Small intestine (tissue), 7 donors: ENCODE results near the gene CEP78. TPM values are rescaled to one million over a fixed set of nuclear protein-coding genes. Genes with fewer than 3 reads are reported as not detected.
"Not testable (repeated sequence)": the region's sequence is repeated elsewhere in the genome, so short reads cannot be mapped to it uniquely, and the experiment has no call there.

Experiments used
- DNase-seq, 2 donors: peaks; one replicate each; pipeline versions ENCODE4 v3.0.0 to v3.0.0-alpha.2; 2013
- FAIRE-seq: peaks from 2 replicates; lab custom pipeline; 2012; peaks lifted over from hg19 to GRCh38; lab: Jason Lieb, UNC
- H3K27ac ChIP-seq, 3 donors: one replicate each; pipeline ENCODE4 v1.5.1; 2013; ENCODE audit warnings: low read length in 2 of 3, mild to moderate bottlenecking in 2 of 3, control low read depth in 1 of 3, inconsistent platforms in 1 of 3, low read depth in 1 of 3, moderate library complexity in 1 of 3
- H3K27me3 ChIP-seq, 3 donors: one replicate each; pipeline ENCODE4 v1.6.1; 2013; ENCODE audit warnings: low read length in 3 of 3, inconsistent platforms in 1 of 3; ENCODE audit not compliant: control insufficient read depth in 3 of 3, insufficient read depth in 3 of 3
- H3K36me3 ChIP-seq, 3 donors: one replicate each; pipeline ENCODE4 v1.6.1; 2013; ENCODE audit warnings: low read length in 3 of 3, inconsistent platforms in 1 of 3, low read depth in 1 of 3, mild to moderate bottlenecking in 1 of 3, moderate library complexity in 1 of 3; ENCODE audit not compliant: control insufficient read depth in 3 of 3, insufficient read depth in 2 of 3
- H3K4me1 ChIP-seq, 3 donors: one replicate each; pipeline ENCODE4 v1.6.1; 2013; ENCODE audit warnings: low read length in 2 of 3, inconsistent platforms in 1 of 3, low read depth in 1 of 3, mild to moderate bottlenecking in 1 of 3, moderate library complexity in 1 of 3; ENCODE audit not compliant: control insufficient read depth in 3 of 3, insufficient read depth in 2 of 3
- H3K4me3 ChIP-seq, 3 donors: one replicate each; pipeline ENCODE4 v1.5.1; 2013; ENCODE audit warnings: low read length in 3 of 3, control low read depth in 1 of 3, inconsistent platforms in 1 of 3, low read depth in 1 of 3, mild to moderate bottlenecking in 1 of 3, moderate library complexity in 1 of 3
- H3K9me3 ChIP-seq, 2 donors: one replicate each; pipeline ENCODE4 v1.6.1; 2013; ENCODE audit warnings: low read depth in 1 of 2, low read length in 1 of 2; ENCODE audit not compliant: control insufficient read depth in 2 of 2, insufficient read depth in 1 of 2
- WGBS, 3 donors: extraction: QIAGEN DNeasy Blood & Tissue Kit; methylation state at CpG; one replicate each; pipeline ENCODE4 v1.1.7; 2013; 5-methylcytosine and 5-hydroxymethylcytosine counted together
- polyA plus RNA-seq, 4 donors: library from polyadenylated mRNA; stranded (reverse) in 3 of 4; unstranded in 1 of 4; fragments of 200-250 nt in 3 of 4; fragments of 120-200 nt in 1 of 4; gene quantifications; one replicate each; pipeline versions ENCODE4 v1.2.1 to v1.2.3, GENCODE V29; 2013
- donor health status: healthy with polysubstance abuse.
- donor health status: control.
- donor health status: control.
- donor health status: Bipolar disorder and iron deficiency.
- donor health status: healthy.

Gene CEP78
- polyA plus RNA-seq, 4 donors, result 0.81 to 14.9 (median 5.7) TPM

DNA sequence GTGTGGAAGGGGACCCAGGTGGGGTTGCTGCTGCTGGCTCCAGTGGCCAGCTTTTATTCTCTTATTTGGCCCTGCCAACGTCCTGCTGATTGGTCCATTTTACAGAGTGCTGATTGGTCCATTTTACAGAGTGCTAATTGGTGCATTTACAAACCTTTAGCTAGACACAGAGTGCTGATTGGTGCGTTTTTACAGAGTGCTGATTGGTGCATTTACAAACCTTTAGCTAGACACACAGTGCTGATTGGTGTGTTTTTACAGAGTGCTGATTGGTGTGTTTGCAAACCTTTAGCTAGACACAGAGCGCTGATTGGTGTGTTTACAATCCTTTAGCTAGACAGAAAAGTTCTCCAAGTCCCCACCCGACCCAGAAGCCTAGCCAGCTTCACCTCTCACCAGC, 48.3 kb downstream of the CEP78 start:
- not testable (repeated sequence) for FAIRE-seq, H3K27ac ChIP-seq, DNase-seq, H3K36me3 ChIP-seq, H3K4me1 ChIP-seq, H3K4me3 ChIP-seq, H3K27me3 ChIP-seq, H3K9me3 ChIP-seq
- 89% methylated on average over 4 of the region's 4 CpGs for WGBS, 3 donors

DNA sequence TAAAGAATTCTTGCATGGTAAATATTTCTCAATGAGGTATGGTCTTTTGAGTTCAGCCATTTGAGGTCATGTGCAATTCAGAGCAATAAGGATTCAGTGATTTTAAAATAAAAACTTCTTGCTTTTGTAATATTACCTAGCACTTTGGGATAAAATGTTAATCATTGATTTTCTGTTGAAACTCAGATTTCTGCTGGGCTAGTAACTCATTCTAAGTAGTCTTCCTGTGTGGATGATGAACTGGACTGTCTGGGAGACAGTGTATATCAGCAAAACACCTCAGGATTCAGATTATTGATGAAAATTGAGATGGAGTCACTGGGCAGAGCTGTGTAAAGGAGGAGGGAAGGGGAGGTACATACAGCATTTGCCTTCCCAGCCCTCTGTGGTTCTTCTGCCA, 50.2 kb downstream of the CEP78 start:
- H3K27me3 ChIP-seq, result no peaks in the 10 kb centered on the region
- no peak overlapping the region for H3K27ac ChIP-seq
- H3K4me3 ChIP-seq, result no peak overlapping the region
- FAIRE-seq (no peak), DNase-seq (no peak)
- peaks cover 0 to under 1% (median 0%) of the 10 kb centered on the region in 3 donors for H3K4me1 ChIP-seq
- H3K36me3 ChIP-seq, result no peaks in the 10 kb centered on the region
- H3K9me3 ChIP-seq, result peaks cover 0 to 2% of the 10 kb centered on the region in 2 donors

DNA sequence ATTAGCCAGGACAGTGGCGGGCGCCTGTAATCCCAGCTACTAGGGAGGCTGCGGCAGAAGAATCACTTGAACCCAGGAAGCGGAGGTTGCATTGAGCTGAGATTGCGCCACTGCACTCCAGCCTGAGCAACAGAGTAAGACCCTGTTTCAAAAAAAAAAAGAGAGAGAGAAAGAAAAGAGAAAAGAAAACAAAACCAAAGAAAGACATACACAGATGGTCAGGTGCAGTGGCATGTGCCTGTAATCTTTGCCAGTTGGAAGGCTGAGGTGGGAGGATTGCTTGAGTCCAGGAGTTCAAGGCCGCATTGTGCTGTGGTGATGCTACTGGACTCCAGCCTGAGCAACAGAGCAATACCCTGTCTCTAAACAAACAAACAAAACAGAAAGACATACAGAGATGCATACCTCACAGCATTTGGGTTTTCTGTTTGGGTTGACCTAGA, 51.1 kb downstream of the CEP78 start:
- 95 to 96% (median 96%) methylated on average over 5 to 6 of the region's 6 CpGs for WGBS, 3 donors
- Histone ChIP-seq H3K4me1 (no peaks in the 10 kb centered on the region), H3K9me3 (peaks cover 0 to 2% of the 10 kb centered on the region in 2 donors), H3K36me3 (no peaks in the 10 kb centered on the region), H3K27me3 (no peaks in the 10 kb centered on the region), H3K4me3 (no peak overlapping the region), H3K27ac (no peak overlapping the region)
- FAIRE-seq (no peak), DNase-seq (no peak)

DNA sequence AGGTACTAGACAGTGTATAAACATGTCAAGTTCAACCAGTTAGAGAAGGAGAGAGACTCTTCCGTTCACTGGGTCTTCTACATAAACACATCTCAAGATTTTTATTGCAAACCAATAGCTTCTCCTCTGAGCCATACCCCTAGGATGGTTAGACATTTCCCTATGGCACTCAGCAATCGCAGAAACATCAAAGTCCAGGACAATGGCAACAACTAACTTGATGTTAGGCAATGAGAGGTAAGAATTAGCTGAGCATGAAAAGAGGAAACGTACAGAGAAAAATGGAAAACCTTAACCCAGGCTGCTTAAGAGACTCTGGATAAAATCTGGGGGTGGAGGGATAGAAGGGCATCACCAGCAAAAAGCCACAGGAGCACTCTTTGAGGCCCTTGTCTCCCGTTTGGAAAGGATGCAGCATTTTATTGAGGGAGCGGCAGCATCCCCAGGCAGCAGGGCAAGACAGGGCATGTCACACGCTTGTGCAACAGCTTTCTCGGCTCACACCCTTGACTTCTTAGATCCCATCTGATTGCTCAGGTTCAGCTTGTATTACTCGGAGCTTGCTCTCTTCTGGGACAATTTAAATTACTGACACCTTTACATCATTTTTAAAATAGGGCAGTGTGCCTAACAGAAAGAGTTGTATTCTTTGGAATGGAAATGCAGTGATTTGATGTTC, 52.5 kb downstream of the CEP78 start:
- no peak for DNase-seq
- no peaks in the 10 kb centered on the region for H3K27me3 ChIP-seq
- peaks cover 0 to 2% of the 10 kb centered on the region in 2 donors for H3K9me3 ChIP-seq
- no peaks in the 10 kb centered on the region for H3K4me1 ChIP-seq
- WGBS, 3 donors, result 57 to 82% (median 71%) methylated on average over 8 of the region's 8 CpGs
- no peaks in the 10 kb centered on the region for H3K36me3 ChIP-seq
- no peak overlapping the region for H3K4me3 ChIP-seq
- no peak for FAIRE-seq
- no peak overlapping the region for H3K27ac ChIP-seq

DNA sequence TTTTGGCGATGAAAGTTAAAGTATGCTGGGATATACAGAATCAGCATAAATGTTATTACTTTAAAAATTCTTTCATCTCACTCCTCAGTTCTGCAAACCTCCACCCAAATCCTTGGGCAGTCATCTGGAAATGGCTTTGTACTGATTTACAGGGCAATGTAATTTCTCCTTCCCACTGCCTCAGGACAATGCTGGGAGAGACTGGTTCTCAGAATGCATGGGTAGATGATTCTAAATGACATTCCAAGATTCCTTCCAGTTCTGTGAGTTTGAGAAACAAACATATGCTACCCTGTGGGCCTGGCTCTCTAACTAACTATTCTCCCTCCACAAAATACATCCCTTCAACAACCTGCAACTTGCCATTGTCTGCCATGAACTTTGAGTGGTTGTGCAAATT, 53.6 kb downstream of the CEP78 start:
- Histone ChIP-seq H3K36me3 (no peaks in the 10 kb centered on the region), H3K4me1 (no peaks in the 10 kb centered on the region), H3K4me3 (no peak overlapping the region), H3K27ac (no peak overlapping the region), H3K9me3 (no peaks in the 10 kb centered on the region), H3K27me3 (no peaks in the 10 kb centered on the region)
- DNase-seq (no peak), FAIRE-seq (no peak)
- WGBS, 3 donors, result 94 to 100% (median 97%) methylated on average over 1 of the region's 1 CpG

DNA sequence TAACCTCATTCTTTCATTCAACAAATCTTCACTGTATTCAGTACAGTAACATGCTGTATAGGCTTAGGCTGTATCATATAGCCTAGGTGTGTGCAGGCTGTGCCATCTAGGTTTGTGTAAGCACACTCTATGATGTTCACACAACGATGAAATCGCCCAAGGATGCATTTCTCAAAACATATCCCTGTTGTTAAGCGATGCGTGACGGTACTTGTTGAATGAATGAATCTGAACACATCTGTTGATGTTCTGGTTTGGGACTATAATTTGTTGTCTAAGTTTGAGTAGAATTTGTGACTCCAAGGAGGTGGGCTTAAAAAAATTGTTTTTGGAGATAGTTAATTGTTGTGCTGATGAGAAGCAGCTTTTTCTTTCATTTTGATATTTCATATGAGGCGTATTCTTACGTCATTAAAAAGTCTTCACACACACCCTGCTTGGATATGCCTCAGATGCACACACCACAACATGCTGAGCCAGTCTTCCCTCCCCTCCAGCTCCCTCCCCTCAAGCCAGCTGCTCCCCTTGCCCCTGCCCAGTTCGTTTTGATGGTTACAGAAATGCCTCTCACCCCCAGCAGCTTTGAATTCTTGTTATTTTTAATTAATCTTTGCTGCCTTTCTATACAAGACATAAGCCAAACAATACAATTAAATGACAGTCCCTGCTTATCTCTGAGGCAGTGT, 55.5 kb downstream of the CEP78 start:
- Histone ChIP-seq H3K9me3 (no peaks in the 10 kb centered on the region), H3K4me3 (no peak overlapping the region), H3K36me3 (no peaks in the 10 kb centered on the region), H3K27me3 (peaks cover 0 to 10% (median 0%) of the 10 kb centered on the region in 3 donors), H3K4me1 (peaks cover 0 to 1% (median 0%) of the 10 kb centered on the region in 3 donors), H3K27ac (no peak overlapping the region)
- FAIRE-seq (no peak), DNase-seq (no peak)
- 83 to 86% (median 85%) methylated on average over 8 of the region's 8 CpGs for WGBS, 3 donors

DNA sequence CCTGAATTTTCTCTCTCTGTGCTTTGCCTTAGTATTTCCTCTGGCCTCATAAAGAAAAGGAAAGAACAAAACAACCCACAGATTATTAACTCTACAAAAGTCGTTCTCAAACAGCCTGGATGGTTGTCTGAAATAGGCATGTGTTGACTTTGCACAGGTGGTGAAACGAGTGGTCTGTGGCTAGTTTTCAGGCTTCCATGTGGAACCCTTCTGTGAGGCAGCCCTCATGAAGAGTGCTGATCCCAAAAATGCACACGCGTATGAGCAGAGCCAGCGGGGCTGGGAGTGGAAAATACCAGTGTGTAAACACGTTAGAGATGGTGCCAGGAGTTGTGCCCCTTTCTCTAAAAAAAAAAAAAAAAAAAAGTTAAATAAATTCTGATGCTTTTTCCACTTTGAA, 56.2 kb downstream of the CEP78 start:
- 58% methylated on average over 6 of the region's 6 CpGs for WGBS, 3 donors
- H3K4me1 ChIP-seq, result peaks cover 0 to 4% (median 0%) of the 10 kb centered on the region in 3 donors
- H3K27me3 ChIP-seq, result peaks cover 0 to 11% (median 0%) of the 10 kb centered on the region in 3 donors
- H3K27ac ChIP-seq, result no peak overlapping the region
- no peak overlapping the region for H3K4me3 ChIP-seq
- no peaks in the 10 kb centered on the region for H3K9me3 ChIP-seq
- FAIRE-seq, result no peak
- no peak for DNase-seq
- H3K36me3 ChIP-seq, result no peaks in the 10 kb centered on the region

DNA sequence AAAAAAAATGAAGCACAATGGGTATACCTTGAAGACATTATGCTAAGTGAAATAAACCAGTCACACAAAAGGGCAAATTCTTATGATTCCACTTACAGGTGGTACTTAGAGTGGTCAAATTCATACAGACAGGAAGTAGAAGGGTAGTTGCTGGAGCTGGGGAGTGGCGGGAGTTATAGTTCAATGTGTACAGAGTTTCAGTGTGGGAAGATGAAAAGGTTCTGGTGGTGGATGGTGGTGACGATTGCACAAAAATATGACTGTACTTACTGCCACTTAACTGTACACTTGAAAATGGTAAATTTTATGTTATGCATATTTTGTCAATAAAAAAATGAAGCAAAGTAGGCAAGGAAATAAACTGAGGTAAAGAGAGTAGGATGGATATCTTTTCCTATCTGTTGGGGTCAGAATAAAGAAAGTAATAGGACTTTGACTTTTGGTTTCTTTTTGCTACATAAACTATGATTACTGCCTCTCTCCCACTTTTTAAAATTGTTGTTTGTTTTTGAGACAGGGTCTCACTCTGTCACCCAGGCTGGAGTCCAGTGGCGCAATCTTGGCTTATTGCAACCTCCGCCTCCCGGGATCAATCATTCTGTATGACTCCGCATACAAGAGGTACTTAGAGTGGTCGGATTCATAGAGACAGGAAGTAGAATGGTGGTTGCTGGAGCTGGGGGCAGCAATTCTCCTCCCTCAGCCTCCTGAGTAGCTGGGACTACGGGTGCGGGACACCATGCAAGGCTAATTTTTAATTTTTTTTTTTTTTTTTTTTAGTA, 57.0 kb downstream of the CEP78 start:
- no peak for FAIRE-seq
- H3K27ac ChIP-seq, result no peak overlapping the region
- H3K27me3 ChIP-seq, result peaks cover 0 to 16% (median 1%) of the 10 kb centered on the region in 3 donors
- no peak overlapping the region for H3K4me3 ChIP-seq
- no peak for DNase-seq
- no peaks in the 10 kb centered on the region for H3K36me3 ChIP-seq
- peaks cover 0 to 4% (median 3%) of the 10 kb centered on the region in 3 donors for H3K4me1 ChIP-seq
- no peaks in the 10 kb centered on the region for H3K9me3 ChIP-seq
- WGBS, 3 donors, result 81 to 88% (median 82%) methylated on average over 9 of the region's 9 CpGs
